GM12892 (cell line): ENCODE results near the gene TM4SF20.

Experiments
- DNase-seq: peaks from one replicate; pipeline ENCODE4 v3.0.0; 2011; ENCODE audit not compliant: insufficient read length
- FAIRE-seq: peaks from 2 replicates; lab custom pipeline; 2011; peaks lifted over from hg19 to GRCh38; lab: Jason Lieb, UNC
- POLR2A ChIP-seq: IDR thresholded peaks from 2 replicates; pipeline ENCODE4 v1.6.1; 2011; ENCODE audit warnings: low read depth, low read length, control low read depth
- POLR2AphosphoS5 ChIP-seq: IDR thresholded peaks from 2 replicates; pipeline ENCODE4 v1.6.1; 2011; ENCODE audit warnings: low read depth, low read length, control low read depth
- TAF1 ChIP-seq: IDR thresholded peaks from 2 replicates; pipeline ENCODE4 v1.6.1; 2011; ENCODE audit warnings: low read depth, mild to moderate bottlenecking, control low read depth, low read length, borderline replicate concordance

TM4SF20 gene

DNA sequence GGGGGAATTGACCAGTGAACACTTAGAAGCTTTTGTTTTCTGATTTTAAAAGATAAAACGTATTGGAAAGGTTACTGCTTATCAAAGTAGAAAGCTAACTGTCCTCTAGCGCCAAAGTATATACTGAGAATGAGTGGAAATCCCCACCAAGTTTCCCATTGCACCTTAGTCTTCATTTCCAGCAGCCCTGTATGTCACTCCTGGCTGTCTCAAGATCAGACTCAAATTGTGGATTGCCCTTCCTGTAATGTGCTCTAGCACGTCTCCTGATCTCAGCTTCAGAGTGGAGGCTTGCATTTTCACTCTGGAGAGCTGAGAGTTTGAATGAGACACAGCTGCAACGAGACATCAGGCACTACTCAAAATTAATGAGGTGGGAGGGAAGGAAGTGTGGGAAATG is 27.5 kb downstream of the TM4SF20 start:
- DNase-seq (no peak), FAIRE-seq (peak; percentile 80)
- 0 out of 2 replicates have a peak, but pooled peaks have one; percentile 37 for TF ChIP-seq POLR2AphosphoS5
- no peak for TF ChIP-seq TAF1

DNA sequence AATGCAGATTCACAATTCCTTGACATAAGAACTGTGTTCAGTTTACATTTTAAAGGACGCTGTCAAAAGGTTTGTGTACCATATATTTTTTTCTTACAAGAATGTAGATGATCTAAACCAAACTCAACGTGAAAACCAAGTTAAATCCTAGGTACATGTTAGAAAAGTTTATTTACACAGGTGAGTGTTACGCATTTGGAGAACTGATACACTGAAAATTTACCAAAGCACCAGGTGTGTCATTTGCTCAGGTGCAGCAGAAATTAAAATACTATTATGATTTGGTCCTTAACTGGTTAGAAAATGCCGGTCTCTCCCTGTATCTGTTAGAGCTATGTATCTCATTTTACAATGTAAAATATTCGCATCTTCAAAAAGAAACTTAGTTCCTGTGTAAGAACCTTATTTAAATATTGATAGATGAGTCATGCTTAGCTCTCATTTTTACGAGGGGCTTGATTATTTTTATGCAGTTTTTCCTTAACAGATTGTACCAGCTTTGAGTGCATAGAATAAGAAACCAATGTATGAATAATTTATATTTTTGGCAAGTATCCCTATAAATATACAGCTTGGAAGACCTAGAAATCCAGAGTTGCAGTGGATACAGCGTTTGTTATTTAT is 29.0 kb downstream of the TM4SF20 start:
- TF ChIP-seq POLR2A (no peak), TAF1 (no peak), POLR2AphosphoS5 (no peak)
- FAIRE-seq, result no peak
- DNase-seq, result no peak

- FAIRE-seq (no peak), DNase-seq (no peak)
- TF ChIP-seq POLR2A (no peak), POLR2AphosphoS5 (no peak), TAF1 (no peak)
Measured at GRCh38 chr2:227348324-227348723, 30.8 kb downstream of the TM4SF20 start.

GRCh38 chr2:227347117-227347516 is 32.0 kb downstream of the TM4SF20 start:
- TF ChIP-seq TAF1, result no peak
- TF ChIP-seq POLR2A, result no peak
- no peak for TF ChIP-seq POLR2AphosphoS5
- no peak for FAIRE-seq
- DNase-seq, result no peak

DNA sequence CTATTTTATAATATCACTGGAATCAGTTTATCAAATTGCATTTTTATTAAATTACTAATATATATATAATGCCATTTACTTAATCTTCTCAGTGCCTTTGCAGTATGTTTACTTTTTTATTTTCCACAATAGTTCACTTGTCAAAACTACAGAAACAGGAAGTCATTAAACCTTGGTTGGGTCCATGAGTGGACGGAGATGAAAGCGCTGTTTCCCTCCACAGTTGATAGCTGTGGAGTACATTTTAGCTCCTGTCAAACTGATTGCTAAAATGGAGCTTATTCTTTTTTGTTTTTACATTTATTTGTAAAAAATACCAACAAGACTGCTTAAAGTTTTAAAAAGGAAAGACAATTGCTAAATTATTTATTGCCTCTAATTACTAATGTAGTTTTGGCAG is 34.9 kb downstream of the TM4SF20 start:
- TF ChIP-seq POLR2AphosphoS5, result no peak
- TF ChIP-seq POLR2A, result no peak
- no peak for TF ChIP-seq TAF1
- DNase-seq (no peak), FAIRE-seq (no peak)

DNA sequence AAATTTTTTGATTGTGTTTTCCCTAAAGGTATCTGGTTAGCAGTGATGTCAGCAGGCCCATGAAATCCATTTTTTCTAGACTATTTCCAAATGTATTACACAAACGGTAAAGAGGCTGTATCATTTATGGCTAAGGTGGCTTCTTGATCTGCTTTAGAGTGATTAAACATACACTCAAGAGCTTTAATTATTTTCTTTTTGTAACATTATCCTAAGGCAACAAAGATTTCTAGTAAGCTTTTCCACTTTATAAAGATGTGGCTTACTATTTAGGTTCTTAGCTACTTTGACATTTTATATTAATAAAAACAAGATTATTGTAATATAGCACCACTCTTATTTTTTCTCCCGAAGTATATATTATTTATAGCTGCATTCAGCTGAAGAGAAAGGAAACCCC is 37.6 kb downstream of the TM4SF20 start:
- no peak for DNase-seq
- FAIRE-seq, result no peak

GRCh38 chr2:227340106-227340505 is 39.0 kb downstream of the TM4SF20 start:
- TF ChIP-seq POLR2A, result no peak
- no peak for TF ChIP-seq TAF1
- TF ChIP-seq POLR2AphosphoS5, result no peak

More for the DNA sequence above, 37.6 kb downstream of the TM4SF20 start:
- TF ChIP-seq POLR2A (no peak), POLR2AphosphoS5 (no peak), TAF1 (no peak)

GRCh38 chr2:227339098-227339599 is 40.0 kb downstream of the TM4SF20 start:
- DNase-seq (no peak), FAIRE-seq (peak; percentile 64)
- no peak for TF ChIP-seq POLR2A
- TF ChIP-seq POLR2AphosphoS5, result no peak
- TF ChIP-seq TAF1, result no peak

More at GRCh38 chr2:227340106-227340505, 39.0 kb downstream of the TM4SF20 start:
- DNase-seq (no peak), FAIRE-seq (no peak)

DNA sequence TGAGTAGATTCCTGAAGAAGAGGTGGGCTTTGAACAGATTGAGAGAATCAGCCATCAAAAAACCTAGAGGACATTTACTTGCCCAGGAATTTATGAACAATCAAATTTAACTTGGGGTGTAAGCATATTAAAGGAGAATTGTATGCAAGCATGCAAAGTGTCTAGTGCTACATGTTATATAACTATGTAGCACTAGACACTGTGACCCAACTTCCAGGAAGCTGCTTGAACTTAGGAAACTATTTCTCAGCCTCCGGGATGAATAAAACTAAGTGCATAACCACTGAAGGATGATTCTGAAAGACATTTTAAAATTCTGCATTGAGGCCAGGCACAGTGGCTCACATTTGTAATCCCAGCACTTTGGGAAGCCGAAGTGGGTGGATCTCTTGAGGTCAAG is 41.7 kb downstream of the TM4SF20 start:
- no peak for FAIRE-seq
- TF ChIP-seq TAF1 (no peak), POLR2AphosphoS5 (no peak), POLR2A (no peak)
- no peak for DNase-seq

DNA sequence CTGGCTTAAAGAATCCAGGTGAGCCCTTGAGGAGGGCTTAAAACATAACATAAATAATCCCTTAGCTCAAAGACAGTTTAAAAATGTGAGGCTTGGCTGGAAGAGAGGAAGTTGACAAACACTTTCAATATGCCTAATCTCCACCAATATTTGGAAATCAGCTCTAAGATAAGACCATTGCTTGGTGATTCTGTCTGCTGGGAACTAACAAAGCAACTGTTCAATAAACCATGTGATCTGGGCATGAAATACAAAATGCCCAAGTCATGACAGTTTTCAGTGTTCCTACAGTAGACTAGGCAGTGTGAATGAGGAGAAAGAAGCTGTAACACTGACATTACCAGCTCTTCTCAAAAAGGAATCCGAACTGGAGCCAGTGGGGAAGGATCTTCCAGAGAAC is 43.4 kb downstream of the TM4SF20 start:
- DNase-seq (no peak), FAIRE-seq (no peak)
- TF ChIP-seq POLR2AphosphoS5, result no peak
- no peak for TF ChIP-seq TAF1
- TF ChIP-seq POLR2A, result no peak

DNA sequence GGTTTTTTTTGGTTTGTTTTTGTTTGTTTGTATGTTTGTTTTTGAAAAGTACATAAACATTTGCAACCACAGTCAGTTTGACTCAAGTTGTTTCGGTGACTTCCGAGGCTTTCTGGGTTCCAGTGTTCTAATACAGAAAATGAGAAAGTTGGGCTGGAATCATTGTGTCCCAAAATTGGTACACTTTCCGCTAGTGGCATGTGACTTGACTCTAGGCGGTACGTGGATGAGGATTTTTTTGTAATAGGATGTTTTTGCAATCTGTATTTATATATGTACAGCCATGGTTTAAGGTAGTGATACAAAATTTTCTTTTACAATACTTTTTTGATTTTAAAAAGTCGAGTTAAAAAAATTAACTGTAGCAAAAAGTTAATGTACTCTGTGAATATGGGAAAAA is 52.3 kb downstream of the TM4SF20 start:
- no peak for FAIRE-seq
- TF ChIP-seq TAF1, result no peak
- TF ChIP-seq POLR2AphosphoS5, result no peak
- DNase-seq, result no peak

DNA sequence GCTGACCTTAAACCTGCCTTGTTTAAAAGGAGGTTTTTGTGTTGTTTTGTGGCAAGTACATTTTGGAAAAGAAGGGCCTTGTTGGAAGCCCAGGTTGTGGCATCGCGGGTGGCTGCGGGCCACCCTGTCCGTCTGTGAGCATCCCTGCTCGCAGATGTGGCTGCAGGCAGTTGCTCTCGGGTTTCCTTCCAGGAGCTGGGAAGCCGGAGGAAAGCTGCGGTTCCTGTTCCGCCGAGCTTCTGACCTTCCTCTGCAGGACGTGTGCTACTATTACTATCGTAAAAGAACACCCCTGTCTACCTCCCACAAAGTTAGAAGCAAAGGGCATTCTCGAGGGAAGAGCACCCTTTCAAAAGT is 53.3 kb downstream of the TM4SF20 start:
- peak; percentile 85 for FAIRE-seq

More for the DNA sequence above, 53.3 kb downstream of the TM4SF20 start:
- TF ChIP-seq POLR2A (no peak), TAF1 (no peak), POLR2AphosphoS5 (no peak)
- no peak for DNase-seq
